Memory B cell (primary cell): ENCODE measurements around the gene KRTAP9-1.
A peak's percentile ranks its signal among the peaks of the same experiment; 100 is the strongest.

ENCODE experiments used
- ATAC-seq: fragments of 150-1000 bp; cut with Tn5 transposase; 2 replicates; pipeline ENCODE4 v1.10.0; 2021; ENCODE audit warnings: low read depth, mild to moderate bottlenecking, moderate library complexity
- DNase-seq, 2 donors: peaks; one replicate each; pipeline ENCODE4 v3.0.0; 2022; ENCODE audit warnings: low spot score in 2 of 2
- H3K27ac Mint-ChIP-seq: one replicate; pipeline ENCODE4 v1.8.0; 2022; ENCODE audit warnings: mild to moderate bottlenecking, moderate library complexity, mixed read lengths
- H3K27me3 Mint-ChIP-seq: one replicate; pipeline ENCODE4 v1.8.0; 2022; ENCODE audit warnings: mixed read lengths
- H3K36me3 Mint-ChIP-seq: one replicate; pipeline ENCODE4 v1.8.0; 2022; ENCODE audit warnings: mild to moderate bottlenecking, mixed read lengths
- H3K4me1 Mint-ChIP-seq: one replicate; pipeline ENCODE4 v1.8.0; 2022; ENCODE audit warnings: mixed read lengths
- H3K4me3 Mint-ChIP-seq: one replicate; pipeline ENCODE4 v1.8.0; 2022; ENCODE audit warnings: mild to moderate bottlenecking, moderate library complexity, mixed read lengths
- H3K9me3 Mint-ChIP-seq: one replicate; pipeline ENCODE4 v1.8.0; 2022; ENCODE audit warnings: mixed read lengths

KRTAP9-1 gene

GRCh38 chr17:41163828-41164227, 25.9 kb upstream of the KRTAP9-1 start:
- Mint-ChIP-seq H3K4me1 (no peaks in the 10 kb centered on the region), H3K27me3 (peaks cover 7% of the 10 kb centered on the region), H3K36me3 (no peaks in the 10 kb centered on the region), H3K27ac (no peak overlapping the region), H3K9me3 (no peaks in the 10 kb centered on the region), H3K4me3 (no peak overlapping the region)
- no peak for DNase-seq
- no peak for ATAC-seq

GRCh38 chr17:41167561-41167960, 22.1 kb upstream of the KRTAP9-1 start:
- peaks cover 2% of the 10 kb centered on the region for H3K4me1 Mint-ChIP-seq
- no peak for ATAC-seq
- no peak overlapping the region for H3K27ac Mint-ChIP-seq
- H3K9me3 Mint-ChIP-seq: no peaks in the 10 kb centered on the region
- H3K27me3 Mint-ChIP-seq: peaks cover 6% of the 10 kb centered on the region
- no peaks in the 10 kb centered on the region for H3K36me3 Mint-ChIP-seq
- no peak for DNase-seq
- no peak overlapping the region for H3K4me3 Mint-ChIP-seq

GRCh38 chr17:41168121-41168520, 21.6 kb upstream of the KRTAP9-1 start, which contains the start of gene KRTAP4-3:
TSS of gene KRTAP4-3 (minus strand) at chr17:41168221. CDS start at chr17:41168172, 49 bp downstream.
- ATAC-seq: no peak
- no peaks in the 10 kb centered on the region for H3K36me3 Mint-ChIP-seq
- no peak within 1 kb of the TSS for H3K27ac Mint-ChIP-seq

GRCh38 chr17:41171886-41172285, 17.8 kb upstream of the KRTAP9-1 start:
- no peak overlapping the region for H3K27ac Mint-ChIP-seq
- DNase-seq (no peak), ATAC-seq (no peak)
- H3K4me3 Mint-ChIP-seq: no peak overlapping the region
- H3K9me3 Mint-ChIP-seq: no peaks in the 10 kb centered on the region
- peaks cover 16% of the 10 kb centered on the region for H3K4me1 Mint-ChIP-seq
- no peaks in the 10 kb centered on the region for H3K36me3 Mint-ChIP-seq
- H3K27me3 Mint-ChIP-seq: peaks cover 3% of the 10 kb centered on the region

More at GRCh38 chr17:41168121-41168520, 21.6 kb upstream of the KRTAP9-1 start, which contains the start of gene KRTAP4-3:
- Mint-ChIP-seq H3K4me1 (peaks cover 2% of the 10 kb centered on the region), H3K9me3 (no peaks in the 10 kb centered on the region), H3K27me3 (peaks cover 5% of the 10 kb centered on the region), H3K4me3 (no peak within 1 kb of the TSS)
- no peak for DNase-seq

- H3K9me3 Mint-ChIP-seq: no peaks in the 10 kb centered on the region
- peaks cover 32% of the 10 kb centered on the region for H3K4me1 Mint-ChIP-seq
- ATAC-seq: peak; percentile 89
- peak overlapping the region; percentile 52 for H3K27ac Mint-ChIP-seq
- H3K27me3 Mint-ChIP-seq: peaks cover 2% of the 10 kb centered on the region
- no peaks in the 10 kb centered on the region for H3K36me3 Mint-ChIP-seq
- no peak for DNase-seq
- H3K4me3 Mint-ChIP-seq: peak overlapping the region; percentile 40
These were observed 12.8 kb upstream of the KRTAP9-1 start for GRCh38 chr17:41176744-41177387.

- DNase-seq (no peak), ATAC-seq (no peak)
- H3K4me1 Mint-ChIP-seq: peaks cover 30% of the 10 kb centered on the region
These were observed 11.9 kb upstream of the KRTAP9-1 start, which contains the start of gene KRTAP4-2 for GRCh38 chr17:41177727-41178271. TSS of gene KRTAP4-2 (minus strand) at chr17:41178221. CDS start at chr17:41178164, 57 bp downstream.

GRCh38 chr17:41178341-41178740, 11.3 kb upstream of the KRTAP9-1 start:
- no peaks in the 10 kb centered on the region for H3K27me3 Mint-ChIP-seq
- no peak overlapping the region for H3K4me3 Mint-ChIP-seq
- H3K27ac Mint-ChIP-seq: no peak overlapping the region
- ATAC-seq: peak; percentile 67
- no peak for DNase-seq
- no peaks in the 10 kb centered on the region for H3K9me3 Mint-ChIP-seq
- no peaks in the 10 kb centered on the region for H3K36me3 Mint-ChIP-seq
- H3K4me1 Mint-ChIP-seq: peaks cover 30% of the 10 kb centered on the region

More at GRCh38 chr17:41177727-41178271, 11.9 kb upstream of the KRTAP9-1 start, which contains the start of gene KRTAP4-2:
- Mint-ChIP-seq H3K27ac (no peak within 1 kb of the TSS), H3K4me3 (no peak within 1 kb of the TSS), H3K36me3 (no peaks in the 10 kb centered on the region), H3K27me3 (no peaks in the 10 kb centered on the region), H3K9me3 (no peaks in the 10 kb centered on the region)

- no peak overlapping the region for H3K27ac Mint-ChIP-seq
- DNase-seq (no peak), ATAC-seq (no peak)
- peaks cover 30% of the 10 kb centered on the region for H3K4me1 Mint-ChIP-seq
- no peaks in the 10 kb centered on the region for H3K9me3 Mint-ChIP-seq
- no peaks in the 10 kb centered on the region for H3K36me3 Mint-ChIP-seq
- no peak overlapping the region for H3K4me3 Mint-ChIP-seq
- H3K27me3 Mint-ChIP-seq: peaks cover under 1% of the 10 kb centered on the region
These were observed 10.7 kb upstream of the KRTAP9-1 start for GRCh38 chr17:41178843-41179616.

GRCh38 chr17:41184480-41184961, 5.2 kb upstream of the KRTAP9-1 start, which contains the start of gene KRTAP4-1:
TSS of gene KRTAP4-1 (minus strand) at chr17:41184911. CDS start at chr17:41184854, 57 bp downstream.
- no peak for ATAC-seq
- Mint-ChIP-seq H3K4me3 (no peak within 1 kb of the TSS), H3K4me1 (no peaks in the 10 kb centered on the region), H3K9me3 (peaks cover 1% of the 10 kb centered on the region), H3K36me3 (no peaks in the 10 kb centered on the region), H3K27me3 (peaks cover 21% of the 10 kb centered on the region), H3K27ac (no peak within 1 kb of the TSS)
- no peak for DNase-seq

- Mint-ChIP-seq H3K4me1 (no peaks in the 10 kb centered on the region), H3K27ac (no peak overlapping the region), H3K4me3 (no peak overlapping the region), H3K36me3 (no peaks in the 10 kb centered on the region), H3K9me3 (peaks cover 1% of the 10 kb centered on the region), H3K27me3 (peaks cover 24% of the 10 kb centered on the region)
- no peak for DNase-seq
- ATAC-seq: no peak
These were observed 4.7 kb upstream of the KRTAP9-1 start for GRCh38 chr17:41185001-41185400.

GRCh38 chr17:41186872-41187271, 2.8 kb upstream of the KRTAP9-1 start:
- Mint-ChIP-seq H3K27me3 (peaks cover 36% of the 10 kb centered on the region), H3K36me3 (no peaks in the 10 kb centered on the region), H3K4me1 (no peaks in the 10 kb centered on the region), H3K4me3 (no peak overlapping the region), H3K27ac (no peak overlapping the region), H3K9me3 (peaks cover 1% of the 10 kb centered on the region)
- ATAC-seq (no peak), DNase-seq (no peak)

- Mint-ChIP-seq H3K4me3 (no peak overlapping the region), H3K9me3 (no peaks in the 10 kb centered on the region), H3K27ac (no peak overlapping the region), H3K36me3 (no peaks in the 10 kb centered on the region), H3K27me3 (peaks cover 31% of the 10 kb centered on the region), H3K4me1 (no peaks in the 10 kb centered on the region)
- ATAC-seq (no peak), DNase-seq (no peak)
These were observed 641 bp downstream of the KRTAP9-1 start for GRCh38 chr17:41190328-41190727.

GRCh38 chr17:41196068-41196467, 6.4 kb downstream of the KRTAP9-1 start:
- DNase-seq: no peak
- Mint-ChIP-seq H3K4me1 (no peaks in the 10 kb centered on the region), H3K4me3 (no peak overlapping the region), H3K36me3 (no peaks in the 10 kb centered on the region), H3K9me3 (peaks cover 5% of the 10 kb centered on the region), H3K27ac (no peak overlapping the region), H3K27me3 (peaks cover 7% of the 10 kb centered on the region)
- ATAC-seq: no peak
